ENCODE results near the gene ADAMTS12. TPM values are rescaled to one million over a fixed set of nuclear protein-coding genes. Genes with fewer than 3 reads are reported as not detected.

ADAMTS12 gene
- total and polyA plus RNA-seq, 4 donors = 0.49 to 6.4 (median 2.3) TPM

DNA sequence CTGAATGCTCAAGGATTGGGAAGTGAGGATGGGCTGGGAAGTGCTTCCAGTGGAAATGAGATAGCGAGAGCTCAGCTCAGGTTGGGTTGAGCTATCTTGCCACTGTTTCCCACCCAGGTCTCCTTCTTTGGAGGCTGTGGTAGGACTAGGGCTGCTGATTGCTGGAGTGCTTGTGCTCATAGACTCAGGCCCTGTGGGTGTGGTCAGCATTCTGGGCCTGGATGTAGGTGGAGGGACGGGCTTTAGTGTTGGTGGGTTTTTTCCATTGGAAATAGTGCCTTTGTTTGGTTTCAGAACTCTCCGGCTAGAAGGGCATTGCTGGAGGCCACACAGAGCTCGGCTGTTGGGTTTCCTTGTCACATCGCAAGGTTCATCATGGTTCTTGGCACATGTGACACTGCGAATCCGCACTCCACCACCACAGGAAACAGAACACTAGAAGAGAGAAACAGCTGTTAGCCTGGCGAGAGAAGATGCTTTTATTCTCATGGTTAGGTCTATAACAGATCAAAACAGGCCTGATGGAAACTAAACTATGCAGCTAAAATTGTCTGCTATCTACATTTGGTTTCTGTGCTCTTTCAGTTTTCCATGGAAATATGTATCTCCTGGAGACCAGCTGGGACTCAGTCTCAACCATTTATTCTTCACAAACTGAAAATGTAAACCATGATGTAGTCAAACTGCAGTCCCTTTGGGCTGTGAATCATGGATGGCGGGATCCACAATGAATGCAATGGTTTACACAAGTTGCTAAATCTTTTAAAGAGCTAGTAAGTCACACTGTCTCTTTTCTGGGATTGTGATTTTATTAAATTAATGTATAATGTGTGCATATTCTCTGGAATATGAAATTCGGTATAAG is 314.8 kb downstream of the ADAMTS12 start:
- Histone ChIP-seq H3K27ac (ENCODE audit: low read depth in 1 of 2, low read length in 2 of 2) (no peak overlapping the region), H3K4me1 (ENCODE audit: control insufficient read depth in 4 of 4, insufficient read depth in 4 of 4, low read length in 3 of 4) (no peaks in the 10 kb centered on the region), H3K9me3 (ENCODE audit: control insufficient read depth in 4 of 4, low read length in 3 of 4) (no peaks in the 10 kb centered on the region), H3K27me3 (ENCODE audit: control insufficient read depth in 4 of 4, insufficient read depth in 4 of 4, low read length in 3 of 4) (no peaks in the 10 kb centered on the region), H3K9ac (ENCODE audit: low read depth in 1 of 2, low read length in 2 of 2) (no peak overlapping the region), H3K36me3 (ENCODE audit: control insufficient read depth in 4 of 4, insufficient read depth in 3 of 4, low read depth in 1 of 4, low read length in 3 of 4) (no peaks in the 10 kb centered on the region), H3K4me3 (ENCODE audit: low read depth in 1 of 3, low read length in 3 of 3) (no peak overlapping the region)
- 88% methylated on average over 10 of the region's 10 CpGs for WGBS
- TF ChIP-seq ZBTB33 (IDR thresholded peaks at IDR 0.05) (no peak), FOXA2 (IDR thresholded peaks at IDR 0.05) (no peak), TAF1 (conservative IDR thresholded peaks at IDR 0.05) (no peak), GABPA (IDR thresholded peaks at IDR 0.05 in 1 of 2, conservative IDR thresholded peaks at IDR 0.05 in 1 of 2) (no peak), NR2F2 (IDR thresholded peaks at IDR 0.05) (no peak), CTCF (IDR thresholded peaks at IDR 0.05; ENCODE audit: low read depth, low read length, missing input control) (no peak), RXRA (IDR thresholded peaks at IDR 0.05) (no peak), HNF4A (conservative IDR thresholded peaks at IDR 0.05) (no peak), SP1 (IDR thresholded peaks at IDR 0.05) (no peak), EGR1 (IDR thresholded peaks at IDR 0.05; ENCODE audit: low read depth in 2 of 2) (no peak), ATF3 (IDR thresholded peaks at IDR 0.05) (no peak), RAD21 (IDR thresholded peaks at IDR 0.05) (no peak), YY1 (IDR thresholded peaks at IDR 0.05) (no peak), HNF4G (IDR thresholded peaks at IDR 0.05) (no peak), FOXA1 (IDR thresholded peaks at IDR 0.05) (no peak)
- TF ChIP-seq, protein P1, sequence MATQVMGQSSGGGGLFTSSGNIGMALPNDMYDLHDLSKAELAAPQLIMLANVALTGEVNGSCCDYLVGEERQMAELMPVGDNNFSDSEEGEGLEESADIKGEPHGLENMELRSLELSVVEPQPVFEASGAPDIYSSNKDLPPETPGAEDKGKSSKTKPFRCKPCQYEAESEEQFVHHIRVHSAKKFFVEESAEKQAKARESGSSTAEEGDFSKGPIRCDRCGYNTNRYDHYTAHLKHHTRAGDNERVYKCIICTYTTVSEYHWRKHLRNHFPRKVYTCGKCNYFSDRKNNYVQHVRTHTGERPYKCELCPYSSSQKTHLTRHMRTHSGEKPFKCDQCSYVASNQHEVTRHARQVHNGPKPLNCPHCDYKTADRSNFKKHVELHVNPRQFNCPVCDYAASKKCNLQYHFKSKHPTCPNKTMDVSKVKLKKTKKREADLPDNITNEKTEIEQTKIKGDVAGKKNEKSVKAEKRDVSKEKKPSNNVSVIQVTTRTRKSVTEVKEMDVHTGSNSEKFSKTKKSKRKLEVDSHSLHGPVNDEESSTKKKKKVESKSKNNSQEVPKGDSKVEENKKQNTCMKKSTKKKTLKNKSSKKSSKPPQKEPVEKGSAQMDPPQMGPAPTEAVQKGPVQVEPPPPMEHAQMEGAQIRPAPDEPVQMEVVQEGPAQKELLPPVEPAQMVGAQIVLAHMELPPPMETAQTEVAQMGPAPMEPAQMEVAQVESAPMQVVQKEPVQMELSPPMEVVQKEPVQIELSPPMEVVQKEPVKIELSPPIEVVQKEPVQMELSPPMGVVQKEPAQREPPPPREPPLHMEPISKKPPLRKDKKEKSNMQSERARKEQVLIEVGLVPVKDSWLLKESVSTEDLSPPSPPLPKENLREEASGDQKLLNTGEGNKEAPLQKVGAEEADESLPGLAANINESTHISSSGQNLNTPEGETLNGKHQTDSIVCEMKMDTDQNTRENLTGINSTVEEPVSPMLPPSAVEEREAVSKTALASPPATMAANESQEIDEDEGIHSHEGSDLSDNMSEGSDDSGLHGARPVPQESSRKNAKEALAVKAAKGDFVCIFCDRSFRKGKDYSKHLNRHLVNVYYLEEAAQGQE (IDR thresholded peaks at IDR 0.05) = no peak
- DNase-seq (ENCODE audit: low spot score) = no peak

Measured in liver (tissue), 9 donors.